ENCODE data around the gene USP53.
"Not testable (repeated sequence)": the region's sequence is repeated elsewhere in the genome, so short reads cannot be mapped to it uniquely, and the experiment has no call there.

USP53 gene

DNA sequence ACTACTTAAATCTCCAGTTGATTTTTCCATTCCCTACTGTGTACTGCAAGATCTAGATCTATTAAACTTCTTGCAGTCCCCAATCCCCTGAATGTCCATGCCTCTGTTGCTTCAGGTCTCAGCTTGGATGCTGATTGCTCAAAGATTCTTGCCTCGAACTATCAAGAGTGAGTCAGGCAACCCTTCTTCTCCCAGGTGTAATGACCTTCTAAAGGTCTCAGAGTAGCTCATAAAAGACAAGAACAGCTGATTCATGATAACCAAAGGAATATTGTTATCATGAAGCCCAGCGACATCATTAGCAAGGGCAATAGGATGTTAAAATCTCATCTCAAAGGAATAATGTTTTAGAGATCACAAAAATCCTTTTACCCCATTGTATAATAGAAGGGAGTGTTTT is 116.2 kb downstream of the USP53 start:
- no peak for DNase-seq

DNA sequence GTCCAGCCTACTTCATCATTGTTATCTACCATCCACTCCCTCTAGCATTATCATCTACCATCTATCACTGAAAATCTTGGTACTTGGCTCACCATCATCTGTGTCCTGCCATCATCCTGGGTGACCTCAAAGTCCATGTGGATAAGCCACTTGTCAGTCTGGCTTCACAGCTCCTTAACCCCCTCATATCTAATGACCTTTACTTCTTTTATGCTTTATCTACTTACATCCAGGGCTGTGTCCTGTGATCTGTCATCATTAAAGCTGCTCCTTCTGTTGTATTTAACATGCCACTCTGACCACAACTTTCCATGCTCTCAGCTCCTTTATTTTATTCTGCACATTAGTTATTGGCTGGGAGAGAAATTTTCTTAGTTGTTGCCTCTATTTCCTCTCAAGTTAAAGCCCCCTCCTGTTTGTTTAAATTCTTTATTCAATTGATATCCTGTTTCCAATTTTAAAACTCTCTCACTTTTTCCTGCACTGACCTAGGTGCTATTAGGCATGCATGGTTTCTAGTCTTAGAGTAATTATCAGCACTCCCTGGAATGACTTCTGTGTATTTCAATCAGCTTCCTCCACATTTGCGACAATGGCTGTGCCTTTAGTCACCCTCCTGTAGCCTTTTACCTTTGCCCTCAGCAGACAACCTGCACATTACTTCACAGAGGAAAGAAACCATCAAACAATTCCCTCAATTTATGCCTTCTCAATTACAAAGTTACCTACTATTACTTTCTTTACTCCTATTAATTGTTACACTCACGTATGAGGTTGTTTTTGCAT is 117.5 kb downstream of the USP53 start:
- no peak for DNase-seq

DNA sequence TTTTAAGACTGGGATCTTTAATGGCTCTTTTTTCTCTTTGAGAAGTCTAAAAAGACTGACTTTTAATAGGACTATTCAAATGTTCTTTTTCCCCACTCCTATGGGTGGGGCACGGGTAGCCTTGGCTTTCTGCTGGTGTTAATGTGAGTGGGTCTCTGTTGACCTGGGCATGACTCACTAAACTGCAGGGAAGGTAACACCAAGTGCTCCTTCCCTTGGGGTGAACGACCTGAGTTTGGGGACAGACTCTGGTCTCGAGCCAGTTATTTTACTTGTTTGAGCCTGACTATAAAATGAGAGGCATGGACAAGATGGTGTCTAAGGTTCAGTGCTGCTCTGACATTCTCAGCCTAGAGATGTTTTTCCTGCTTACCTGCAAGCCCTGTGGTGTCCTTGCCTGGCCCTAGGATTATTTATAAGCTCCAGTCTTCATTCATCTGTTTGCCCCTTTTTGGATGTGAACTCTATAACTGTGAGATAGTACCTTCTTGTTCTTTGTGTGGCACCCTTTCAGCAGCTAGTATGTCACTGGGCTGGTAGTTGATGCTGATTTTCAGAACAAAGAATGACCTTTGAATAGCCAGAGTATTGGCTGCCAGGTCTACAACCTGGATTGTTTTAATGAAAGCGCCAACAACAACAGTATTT is 123.9 kb downstream of the USP53 start:
- DNase-seq: not testable (repeated sequence)

DNA sequence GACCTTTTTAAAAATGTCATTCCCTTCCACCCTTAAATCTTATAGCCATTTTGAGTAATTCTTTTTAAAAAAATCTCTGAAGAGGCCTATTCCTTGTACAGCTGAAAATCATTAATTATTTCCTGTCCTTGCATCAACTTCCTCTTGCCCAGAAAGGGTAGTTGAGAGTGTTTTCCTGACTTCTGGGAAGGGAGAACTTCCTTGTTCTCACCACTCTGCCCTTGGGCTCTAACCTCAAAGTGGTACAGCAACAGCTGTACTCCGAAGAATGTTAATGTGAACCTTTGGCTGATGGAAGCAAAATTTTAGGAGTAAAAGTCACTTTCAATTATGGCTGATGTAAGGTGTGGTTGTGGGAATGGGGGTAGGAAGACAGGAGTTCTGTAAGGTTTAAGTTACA is 124.5 kb downstream of the USP53 start:
- no peak for DNase-seq

DNA sequence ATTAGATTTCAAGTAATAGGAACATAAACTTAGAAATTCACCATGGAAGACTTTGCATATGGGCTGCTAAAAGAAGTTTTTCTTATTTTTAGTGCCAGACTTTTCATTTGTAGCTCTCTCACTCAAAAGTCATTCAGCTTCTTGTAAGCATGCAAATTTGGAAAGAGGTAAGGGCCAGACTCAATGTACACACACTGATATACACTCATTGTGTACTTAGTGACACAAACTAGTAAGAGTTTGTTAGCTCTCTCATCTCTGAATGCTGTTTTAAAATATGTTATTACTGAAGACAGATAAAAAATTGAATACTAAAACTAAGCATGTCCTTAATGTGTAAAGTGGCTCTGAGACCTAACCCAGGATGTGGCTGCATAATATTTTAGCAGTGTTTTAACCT is 127.4 kb downstream of the USP53 start:
- DNase-seq: not testable (repeated sequence)

DNA sequence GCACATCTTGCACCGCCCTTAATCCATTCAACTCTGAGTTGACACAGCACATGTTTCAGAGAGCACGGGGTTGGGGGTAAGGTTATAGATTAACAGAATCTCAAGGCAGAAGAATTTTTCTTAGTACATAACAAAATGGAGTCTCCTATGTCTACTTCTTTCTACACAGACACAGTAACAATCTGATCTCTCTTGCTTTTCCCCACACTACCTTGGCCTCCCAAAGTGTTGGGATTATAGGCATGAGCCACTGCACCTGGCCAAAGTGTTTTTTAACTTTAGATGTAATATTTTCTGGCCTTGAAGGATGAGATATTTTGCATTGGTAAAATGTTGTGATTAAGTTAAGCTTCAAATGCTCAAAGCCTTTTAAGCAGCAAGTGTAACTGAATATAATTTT is 130.8 kb downstream of the USP53 start:
- not testable (repeated sequence) for DNase-seq
